WTC11 (cell line): ENCODE data around the gene ZMIZ1. TPM values are rescaled to one million over a fixed set of nuclear protein-coding genes. Genes with fewer than 3 reads are reported as not detected.

ENCODE experiments used
- ATAC-seq: fragments of 200-7000 bp; cut with Tn5 transposase; 2 replicates; pipeline ENCODE4 v1.10.0; 2021; ENCODE audit warnings: mild to moderate bottlenecking, moderate library complexity
- Bru-seq: library from RNA; stranded (reverse); fragments of 400-500 nt; gene quantifications from one replicate; lab custom pipeline; 2021; lab: Mats Ljungman, UMichigan
- CTCF ChIA-PET: fragments of 300-600 bp; sonication (Branson Sonifier 250); formaldehyde crosslinking; loops from one replicate; lab custom pipeline; 2021; ENCODE audit warnings: antibody characterized with exemption; lab: Charles Lee
- POLR2A ChIA-PET: fragments of 350-600 bp; sonication (Branson Sonifier 250); formaldehyde crosslinking; loops from one replicate; lab custom pipeline; 2021; ENCODE audit warnings: antibody characterized with exemption; lab: Charles Lee
- DNase-seq: peaks from one replicate; pipeline ENCODE4 v3.0.0; 2021; ENCODE audit warnings: low spot score
- H3K27ac Mint-ChIP-seq: 2 replicates; pipeline ENCODE4 v1.8.0; 2021; ENCODE audit warnings: mixed read lengths
- H3K27me3 Mint-ChIP-seq: 2 replicates; pipeline ENCODE4 v1.8.0; 2021; ENCODE audit warnings: low read depth, mild to moderate bottlenecking, moderate library complexity, mixed read lengths
- H3K36me3 Mint-ChIP-seq: 2 replicates; pipeline ENCODE4 v1.8.0; 2021; ENCODE audit warnings: mixed read lengths
- H3K4me1 Mint-ChIP-seq: 2 replicates; pipeline ENCODE4 v1.8.0; 2022; ENCODE audit warnings: mixed read lengths
- H3K4me3 Mint-ChIP-seq: 2 replicates; pipeline ENCODE4 v1.8.0; 2021; ENCODE audit warnings: mild to moderate bottlenecking, moderate library complexity, mixed read lengths
- H3K9me3 Mint-ChIP-seq: 2 replicates; pipeline ENCODE4 v1.8.0; 2021; ENCODE audit warnings: mixed read lengths
- AR ChIP-seq: fragments of 250-450 bp; sonication (Bioruptor Pico); IDR thresholded peaks from 2 replicates; pipeline ENCODE4 v1.9.0; 2021; ENCODE audit warnings: mild to moderate bottlenecking
- CTCF ChIP-seq: fragments of 200-600 bp; IDR thresholded peaks from 2 replicates; pipeline ENCODE4 v1.8.0; 2022; ENCODE audit warnings: antibody characterized with exemption
- E2F5 ChIP-seq: sonication (generic); formaldehyde crosslinking; IDR thresholded peaks from 2 replicates; pipeline ENCODE4 v1.8.1; 2022; ENCODE audit warnings: mild to moderate bottlenecking, moderate library complexity, missing genetic modification reagents
- ETV6 ChIP-seq: sonication (generic); formaldehyde crosslinking; IDR thresholded peaks from 2 replicates; pipeline ENCODE4 v1.8.1; 2022; ENCODE audit warnings: mild to moderate bottlenecking, missing genetic modification reagents
- FOXK1 ChIP-seq: sonication (generic); formaldehyde crosslinking; IDR thresholded peaks from 2 replicates; pipeline ENCODE4 v1.8.0; 2022; ENCODE audit warnings: mild to moderate bottlenecking, moderate library complexity, missing genetic modification reagents
- GABPB1 ChIP-seq: sonication (generic); formaldehyde crosslinking; IDR thresholded peaks from 2 replicates; pipeline ENCODE4 v1.8.1; 2023; ENCODE audit warnings: mild to moderate bottlenecking, missing genetic modification reagents
- IRF2 ChIP-seq: sonication (generic); formaldehyde crosslinking; IDR thresholded peaks from 2 replicates; pipeline ENCODE4 v1.8.0; 2022; ENCODE audit warnings: low read depth, missing genetic modification reagents, borderline replicate concordance
- KAT7 ChIP-seq: sonication (generic); formaldehyde crosslinking; IDR thresholded peaks from 2 replicates; pipeline ENCODE4 v1.8.1; 2023; ENCODE audit warnings: missing genetic modification reagents, mild to moderate bottlenecking, borderline replicate concordance
- NFATC4 ChIP-seq: fragments of 250-450 bp; sonication (Bioruptor Pico); IDR thresholded peaks from 2 replicates; pipeline ENCODE4 v1.9.0; 2021; ENCODE audit warnings: mild to moderate bottlenecking
- PRDM15 ChIP-seq: sonication (generic); formaldehyde crosslinking; IDR thresholded peaks from 2 replicates; pipeline ENCODE4 v1.8.0; 2022; ENCODE audit warnings: missing genetic modification reagents
- PREB ChIP-seq: sonication (generic); formaldehyde crosslinking; IDR thresholded peaks from 2 replicates; pipeline ENCODE4 v1.8.1; 2022; ENCODE audit warnings: mild to moderate bottlenecking, missing genetic modification reagents, moderate library complexity, borderline replicate concordance
- RELA ChIP-seq: sonication (generic); formaldehyde crosslinking; IDR thresholded peaks from 2 replicates; pipeline ENCODE4 v1.8.1; 2022; ENCODE audit warnings: missing genetic modification reagents, mild to moderate bottlenecking, borderline replicate concordance
- SP1 ChIP-seq: sonication (generic); formaldehyde crosslinking; conservative IDR thresholded peaks from 2 replicates; pipeline ENCODE4 v1.8.1; 2022; ENCODE audit warnings: missing genetic modification reagents
- TEAD1 ChIP-seq: sonication (generic); formaldehyde crosslinking; IDR thresholded peaks from 2 replicates; pipeline ENCODE4 v1.8.0; 2022; ENCODE audit warnings: mild to moderate bottlenecking, missing genetic modification reagents
- ZNF121 ChIP-seq: sonication (generic); formaldehyde crosslinking; IDR thresholded peaks from 2 replicates; pipeline ENCODE4 v1.8.0; 2023; ENCODE audit warnings: missing genetic modification reagents
- long read RNA-seq, 3 experiments: library from RNA in 1 of 3; library from capped mRNA in 1 of 3; library from polyadenylated mRNA in 1 of 3; unstranded in 2 of 3; stranded (forward) in 1 of 3; transcript quantifications; one replicate each; pipeline ENCODE4 v2.0.0, GENCODE V29; 2021
- total RNA-seq: library from RNA; stranded (reverse); gene quantifications from 3 replicates; pipeline ENCODE4 v1.2.3, GENCODE V29; 2021

The ZMIZ1 gene
- total RNA-seq (34.3 to 44.4 TPM (median 35.2 TPM) in 3 replicates), Bru-seq, nascent RNA (percentile 64 among the genes with signal in this experiment)
- long read RNA-seq, experiment 1, full-length matches to known transcripts: 8 of 87 reads
- long read RNA-seq, experiment 1, partial matches to known transcripts: 24 of 87 reads
- long read RNA-seq, experiment 1, other reads (novel, unspliced or antisense): 55 of 87 reads
- long read RNA-seq, experiment 2, full-length matches to known transcripts: 1 of 46 reads
- long read RNA-seq, experiment 2, partial matches to known transcripts: 34 of 46 reads
- long read RNA-seq, experiment 2, other reads (novel, unspliced or antisense): 11 of 46 reads
- long read RNA-seq, experiment 3, partial matches to known transcripts: 0 of 1 reads
- long read RNA-seq, experiment 3, other reads (novel, unspliced or antisense): 1 of 1 reads

- DNase-seq (peak; percentile 84), ATAC-seq (peak; percentile 25)
- Mint-ChIP-seq H3K4me1 (peaks cover 40% of the 10 kb centered on the region), H3K27ac (peak within 1 kb of the TSS; percentile 76), H3K4me3 (peak within 1 kb of the TSS; percentile 91), H3K27me3 (peaks cover 13% of the 10 kb centered on the region; the same call in 1 of the 2 replicates), H3K36me3 (no peaks in the 10 kb centered on the region), H3K9me3 (no peaks in the 10 kb centered on the region)
- CTCF ChIA-PET: interaction anchor here (1.3 to 3.0 kb wide), 3 partner anchors 94 to 126 kb away, joined by 4 to 22 read pairs (median 6); no protein-coding TSS in a partner anchor
- POLR2A ChIA-PET: interaction anchor here (1.0 to 1.1 kb wide), 2 partner anchors 90 to 108 kb away, joined by 3 read pairs; no protein-coding TSS in a partner anchor
- TF ChIP-seq SP1: peak; percentile 47
- 0 out of 2 replicates have a peak, but pooled peaks have one; percentile 33 for TF ChIP-seq E2F5
- TF ChIP-seq PRDM15 (CRISPR knock-in tag): peak; percentile 98
- 0 out of 2 replicates have a peak, but pooled peaks have one; percentile 9 for TF ChIP-seq CTCF
- no peak for TF ChIP-seq ETV6 (CRISPR knock-in tag)
- TF ChIP-seq TEAD1 (CRISPR knock-in tag): no peak
- TF ChIP-seq AR: no peak
These were observed at the start of gene ZMIZ1 for GRCh38 chr10:79068562-79069324. ZMIZ1 (plus strand) TSS chr10:79068966; CDS start chr10:79201633, 132,667 bp downstream.

GRCh38 chr10:79019441-79020014 is 49.2 kb upstream of the ZMIZ1 start:
- Mint-ChIP-seq H3K27ac (no peak overlapping the region), H3K36me3 (no peaks in the 10 kb centered on the region), H3K4me3 (no peak overlapping the region), H3K9me3 (no peaks in the 10 kb centered on the region; the same call in 1 of the 2 replicates), H3K27me3 (peaks cover 3% of the 10 kb centered on the region; the same call in 1 of the 2 replicates), H3K4me1 (peaks cover 3% of the 10 kb centered on the region; the same call in 1 of the 2 replicates)
- CTCF ChIA-PET: no interaction called here
- POLR2A ChIA-PET: no interaction called here
- no peak for DNase-seq
- ATAC-seq: no peak
- TF ChIP-seq NFATC4 (CRISPR knock-in tag) (no peak), RELA (CRISPR knock-in tag) (no peak), FOXK1 (no peak), AR (no peak), ZNF121 (CRISPR knock-in tag) (no peak), PREB (CRISPR knock-in tag) (no peak), KAT7 (CRISPR knock-in tag) (no peak), IRF2 (CRISPR knock-in tag) (no peak), GABPB1 (CRISPR knock-in tag) (no peak)
